ENCODE measurements around the gene ACBD6.
A peak's percentile ranks its signal among the peaks of the same experiment; 100 is the strongest.

ACBD6 gene

DNA sequence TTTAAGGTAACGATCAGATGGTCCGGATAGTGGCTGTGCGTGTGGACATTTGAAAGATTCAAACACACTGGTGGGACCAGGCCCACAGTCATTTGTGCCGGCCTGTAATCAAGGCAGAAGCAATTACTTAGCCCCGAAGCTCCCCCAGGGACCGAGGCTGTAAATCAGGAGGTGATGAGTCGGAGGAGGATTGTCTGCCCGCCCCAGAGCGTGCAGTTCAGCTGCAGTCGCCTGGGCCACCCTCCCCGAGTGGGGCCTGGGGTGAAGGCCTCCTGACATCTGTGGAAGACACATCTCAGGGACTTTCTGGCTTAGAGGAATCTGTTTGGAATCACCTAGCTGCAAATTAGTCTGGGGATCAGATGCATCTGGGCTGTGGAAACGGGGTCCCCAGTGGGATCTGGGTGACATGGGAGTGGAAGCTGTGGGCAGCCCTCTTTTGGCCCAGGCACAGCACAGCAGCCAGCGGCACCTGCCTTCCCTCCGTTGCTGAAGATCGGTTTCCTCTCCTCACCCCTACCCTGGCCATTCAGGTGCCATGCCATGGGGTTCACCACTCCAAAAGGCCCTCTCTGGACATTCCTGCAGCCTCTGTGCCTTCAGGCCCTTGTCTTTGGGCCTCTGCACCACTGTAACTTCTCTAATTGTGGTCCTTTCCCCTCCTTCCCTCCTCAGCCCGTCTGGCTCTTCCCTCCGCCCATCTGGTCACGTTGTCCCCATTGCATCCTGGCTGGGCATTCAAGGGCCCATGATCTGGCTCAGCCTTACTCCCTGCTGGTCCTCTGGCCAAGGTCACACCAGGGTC, 246.6 kb downstream of the ACBD6 start:
- no peak for DNase-seq (ENCODE audit: low spot score)

DNA sequence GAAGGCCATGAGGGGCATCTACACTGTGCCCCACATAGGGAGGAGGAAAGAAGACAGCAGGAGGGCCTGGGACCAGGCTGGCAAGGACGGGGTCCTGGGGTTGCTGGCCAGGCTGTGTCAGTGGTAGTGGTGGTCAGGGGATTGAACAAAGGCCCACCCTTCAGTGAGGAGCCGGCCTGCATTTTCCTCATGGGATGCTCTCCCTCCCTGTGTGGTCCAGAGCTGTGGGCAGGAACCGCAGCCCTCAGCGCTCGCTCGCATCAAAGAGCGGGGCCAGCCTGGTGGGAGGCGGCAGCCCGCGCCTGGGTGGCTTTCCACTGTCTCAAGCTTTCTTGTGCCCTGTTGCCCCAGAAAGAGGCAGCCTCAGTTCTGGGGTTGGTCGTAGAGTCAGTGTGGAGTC, 247.5 kb downstream of the ACBD6 start:
- no peak for DNase-seq (ENCODE audit: low spot score)

DNA sequence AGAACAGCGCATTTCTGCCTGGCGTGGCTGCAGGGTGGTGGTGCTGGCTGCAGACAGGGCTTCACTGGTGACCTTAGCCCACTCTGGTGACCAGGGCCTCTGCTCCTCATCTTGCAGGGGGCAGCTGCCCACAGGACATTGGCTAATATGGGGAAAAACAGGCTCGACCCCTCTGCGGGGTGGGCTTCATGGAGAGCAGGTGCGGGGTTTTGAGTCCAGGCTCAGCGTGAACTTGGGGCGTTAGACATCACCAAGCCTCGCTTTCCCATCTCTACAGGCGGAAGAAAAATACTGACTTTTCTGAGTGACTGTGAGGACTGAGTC, 247.9 kb downstream of the ACBD6 start:
- DNase-seq (ENCODE audit: low spot score) = no peak

DNA sequence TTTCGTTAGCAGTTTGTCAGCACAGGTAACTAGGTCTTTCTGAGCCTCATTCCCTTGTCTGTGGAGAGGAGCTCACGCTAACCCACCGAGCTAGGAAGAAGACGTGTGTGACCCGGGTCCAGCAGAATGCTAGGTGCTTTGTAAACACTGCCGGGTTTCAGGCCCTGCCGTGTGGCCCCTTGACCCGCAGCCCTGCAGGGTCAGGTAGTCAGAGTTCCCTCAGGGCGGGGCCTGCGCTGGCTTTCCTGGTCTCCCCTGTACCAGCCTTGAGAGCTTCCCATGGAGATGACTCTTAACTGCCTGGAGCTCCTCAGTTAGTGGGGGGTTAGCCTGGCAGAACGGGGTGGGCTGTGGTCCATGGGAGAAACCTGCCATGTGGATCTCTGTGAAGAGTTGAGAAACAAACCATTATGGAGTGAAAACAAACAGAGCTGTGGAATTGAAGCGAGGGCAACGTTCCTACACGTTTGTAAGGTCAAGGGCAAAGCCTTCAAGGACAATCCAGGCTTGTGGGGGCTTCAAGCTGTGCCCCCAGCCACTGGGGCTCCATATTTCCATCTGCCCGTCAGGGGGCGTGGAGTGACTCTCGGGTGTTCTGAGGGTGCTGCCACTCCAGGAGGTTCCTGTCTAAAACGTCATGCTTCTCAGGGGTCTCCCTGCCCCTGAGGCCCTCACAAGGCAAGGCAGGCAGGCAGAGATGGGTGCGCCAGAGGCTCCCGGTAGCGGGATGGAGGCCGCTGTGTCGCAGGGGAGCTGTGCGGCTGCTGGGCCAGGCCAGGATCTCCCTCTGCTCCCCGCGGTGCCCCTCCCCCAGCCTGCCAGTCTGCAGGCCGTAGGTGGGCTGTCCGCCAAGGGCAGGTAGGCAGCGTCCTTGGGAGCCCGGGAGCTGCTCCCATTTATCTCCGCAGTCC, 248.5 kb downstream of the ACBD6 start:
- no peak for DNase-seq (ENCODE audit: low spot score)

DNA sequence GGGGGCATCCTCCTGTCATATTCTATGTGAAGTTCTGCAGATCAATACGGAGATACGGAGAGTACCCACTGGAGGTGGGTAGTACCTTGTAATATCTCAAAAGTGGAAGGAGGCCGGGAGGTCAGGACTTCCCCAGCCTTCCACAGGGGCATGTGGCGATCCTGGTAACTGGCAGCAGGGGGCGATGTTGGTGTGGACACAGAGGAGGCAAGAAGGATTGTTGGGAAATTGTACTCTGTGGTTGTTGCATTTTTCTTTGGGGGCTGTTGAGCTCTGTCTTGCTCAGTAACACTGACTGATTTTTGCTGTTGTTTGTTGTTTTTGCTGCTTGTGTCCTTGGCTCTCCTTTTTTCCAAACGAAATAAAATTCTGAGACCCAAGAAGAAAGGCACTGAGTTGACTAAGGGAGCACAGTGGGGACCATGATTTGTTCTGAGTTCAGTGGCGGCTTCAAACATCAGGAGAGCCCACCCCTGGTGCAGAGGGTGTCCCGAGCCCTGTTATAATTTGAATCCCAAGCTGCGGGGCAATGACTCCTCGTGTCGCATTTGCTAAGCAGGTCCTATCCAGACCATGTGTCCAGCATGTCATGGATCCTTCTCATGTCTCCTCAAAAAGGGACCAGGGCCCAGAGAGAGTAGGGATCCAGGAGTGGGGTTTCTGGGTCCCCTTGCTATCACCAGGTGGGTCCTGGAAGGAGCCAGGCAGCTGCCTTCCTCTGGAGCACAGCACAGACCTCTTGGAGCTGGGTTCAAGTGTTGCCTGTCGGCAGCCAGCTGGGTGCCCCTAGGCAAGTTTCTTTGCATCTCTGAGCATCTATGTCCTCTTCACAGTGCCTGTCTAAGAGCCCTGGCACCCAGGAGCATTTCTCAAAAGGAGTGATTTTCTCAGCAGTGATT, 249.5 kb downstream of the ACBD6 start:
- DNase-seq (ENCODE audit: low spot score) = peak; percentile 81

DNA sequence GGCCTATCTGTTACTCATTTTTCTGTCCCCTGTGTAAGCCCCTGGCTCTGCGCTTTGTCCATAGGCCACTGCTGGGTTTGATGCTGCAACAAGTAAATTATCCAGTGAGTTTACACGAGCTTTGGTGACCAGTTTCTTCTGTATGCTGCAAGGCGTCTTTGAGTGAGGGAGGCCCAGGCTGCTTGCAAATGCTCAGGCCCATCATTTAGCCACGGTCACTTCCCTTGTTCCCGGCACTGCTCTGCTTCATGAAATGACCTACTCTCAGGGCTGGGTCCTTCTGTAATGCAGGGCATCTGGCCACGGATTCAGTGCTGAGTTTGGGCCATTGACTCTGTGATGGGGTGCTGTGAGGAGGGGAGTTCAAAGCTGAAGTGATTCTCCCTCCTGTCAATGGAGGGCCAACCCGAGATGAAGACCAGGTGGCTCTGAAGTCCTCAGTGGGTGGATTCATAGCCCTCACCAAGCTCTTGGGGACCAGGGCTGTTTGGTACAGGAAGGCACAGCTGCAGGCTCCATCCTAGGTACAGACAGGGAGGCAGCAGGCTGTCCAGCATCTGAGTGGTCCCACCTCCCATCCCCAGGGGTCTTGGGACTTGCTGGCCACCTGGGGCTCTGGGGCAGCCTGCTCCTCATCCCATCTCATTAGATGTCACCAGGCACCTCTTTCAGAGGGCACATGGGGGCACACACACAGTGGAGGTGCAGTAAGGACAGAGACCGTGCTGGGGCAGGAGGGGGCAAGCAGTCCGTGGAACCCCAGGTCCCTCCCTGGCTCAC, 250.7 kb downstream of the ACBD6 start:
- DNase-seq (ENCODE audit: low spot score) = no peak

DNA sequence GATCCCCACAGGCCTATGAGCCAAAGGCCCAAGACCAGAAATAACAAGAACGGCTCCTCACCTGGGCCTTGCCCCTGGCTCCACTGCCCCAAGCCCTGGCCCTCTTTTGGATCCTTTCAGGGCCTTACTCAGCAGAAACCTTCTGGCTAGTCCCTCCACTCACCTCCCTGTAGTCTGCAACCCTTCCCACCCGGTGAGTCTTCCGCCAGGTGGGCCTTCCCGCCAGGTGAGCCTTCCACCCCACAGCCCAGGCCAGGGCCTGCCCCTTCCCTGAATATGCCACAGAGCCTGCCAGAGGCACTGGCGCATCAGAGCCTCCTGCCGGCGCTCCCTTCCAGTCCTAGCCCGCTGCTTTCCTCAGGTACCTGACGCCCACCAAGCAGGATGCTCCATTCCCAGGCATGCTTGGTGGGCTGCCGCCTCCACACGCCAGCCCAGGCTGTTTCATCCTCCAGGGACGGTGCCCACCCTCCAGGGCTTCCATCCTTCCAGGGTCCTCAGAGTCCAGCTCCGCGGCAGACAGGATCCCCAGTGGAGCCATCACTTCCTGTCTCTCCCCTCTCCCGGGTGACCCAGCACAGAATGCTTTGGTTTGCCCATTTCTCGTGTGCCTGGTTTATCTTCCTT, 251.4 kb downstream of the ACBD6 start:
- no peak for DNase-seq (ENCODE audit: low spot score)

DNA sequence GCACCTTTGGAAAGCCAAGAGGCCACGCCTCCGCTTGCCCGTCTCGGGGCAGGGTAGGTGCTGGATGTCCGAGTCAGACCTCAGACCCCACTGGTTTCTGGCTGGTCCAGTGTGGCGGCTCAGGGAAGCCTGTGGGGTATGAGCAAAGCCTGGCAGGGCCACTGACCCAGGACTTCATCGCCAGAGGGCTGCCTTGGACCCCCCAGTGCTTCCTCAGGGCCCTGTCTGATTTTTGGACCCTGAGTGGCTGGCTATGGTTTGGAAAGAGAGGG, 251.9 kb downstream of the ACBD6 start:
- no peak for DNase-seq (ENCODE audit: low spot score)

DNA sequence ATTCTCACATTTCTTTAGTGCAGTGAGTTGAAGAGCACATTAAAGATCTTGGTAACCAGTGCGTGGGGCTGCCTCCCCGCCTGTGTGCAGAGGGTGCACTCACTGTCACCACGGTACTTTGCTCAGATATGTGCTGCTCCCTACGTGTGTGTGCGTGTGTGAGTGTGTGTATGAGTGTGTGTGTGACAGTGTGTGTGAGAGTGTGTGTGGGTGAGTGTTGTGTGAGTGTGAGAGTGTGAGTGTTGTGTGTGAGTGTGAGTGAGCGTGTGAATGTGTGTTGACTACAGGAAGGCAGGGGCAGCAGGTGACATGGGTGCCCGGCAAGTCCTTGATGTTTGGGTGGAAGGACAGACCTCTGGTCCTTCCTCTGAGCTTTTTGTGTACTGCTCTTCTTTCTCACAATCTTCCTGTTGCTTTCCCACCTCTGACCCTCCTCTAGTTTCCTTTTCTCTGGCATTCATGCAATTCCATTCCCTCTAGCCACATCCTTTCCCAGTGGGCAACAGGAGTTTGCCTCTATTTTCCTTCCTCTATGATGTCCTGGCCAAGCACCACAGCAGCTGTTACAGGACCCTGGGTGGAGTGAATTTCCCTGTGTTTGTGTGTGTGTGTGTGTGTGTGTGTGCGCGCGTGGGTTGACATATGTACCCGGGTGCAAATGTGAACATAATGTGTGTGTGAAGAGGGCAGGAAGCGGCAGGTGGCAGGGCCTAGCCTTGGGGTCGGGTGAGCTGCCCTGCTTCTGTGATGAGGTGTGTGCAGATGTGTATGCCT, 252.5 kb downstream of the ACBD6 start:
- no peak for DNase-seq (ENCODE audit: low spot score)

DNA sequence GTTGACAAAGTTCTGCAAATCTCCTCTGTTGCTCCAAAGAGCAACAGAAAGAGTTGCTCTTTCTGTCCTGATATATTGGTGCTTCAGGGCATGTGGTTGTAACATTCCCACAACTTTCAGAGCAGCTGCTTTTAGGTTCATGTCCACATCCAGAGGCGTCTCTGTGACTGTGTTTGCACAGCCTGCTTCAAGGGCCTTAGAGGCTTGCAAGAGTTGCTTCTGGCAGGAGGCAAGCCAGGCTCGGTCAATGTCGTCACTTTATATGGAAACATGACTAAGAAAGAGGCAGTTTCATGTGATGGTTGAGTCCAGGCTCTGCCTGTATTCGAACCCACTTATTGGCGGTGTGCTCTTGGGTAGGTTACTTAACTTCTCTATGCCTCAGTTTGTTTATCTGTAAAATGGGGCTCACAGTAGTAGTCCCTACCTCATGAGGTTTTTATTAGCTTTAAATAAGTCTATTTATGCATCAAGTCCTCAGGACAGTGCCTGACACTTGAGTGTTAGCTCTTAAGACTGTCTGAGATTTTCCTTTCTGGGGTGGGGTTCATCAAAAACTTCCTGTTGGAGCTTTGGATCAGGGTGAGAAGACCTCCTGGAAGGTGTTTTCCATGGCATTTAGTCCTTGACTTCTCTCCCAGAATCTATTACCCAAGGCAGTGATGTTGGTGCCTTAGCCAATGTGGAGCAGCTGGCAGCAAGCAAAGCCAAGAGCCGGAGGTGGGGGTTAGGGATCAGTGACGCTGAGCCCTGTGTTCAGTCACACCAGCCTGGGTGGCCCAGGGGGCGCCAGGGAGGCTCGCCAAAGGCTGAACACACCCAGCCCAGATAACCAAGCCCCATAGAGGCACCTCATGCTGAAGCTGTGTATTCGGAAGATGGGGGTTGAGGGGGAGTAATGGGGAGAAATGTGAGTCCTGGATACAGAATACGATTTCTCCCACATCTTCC, 253.4 kb downstream of the ACBD6 start:
- DNase-seq (ENCODE audit: low spot score) = no peak

DNA sequence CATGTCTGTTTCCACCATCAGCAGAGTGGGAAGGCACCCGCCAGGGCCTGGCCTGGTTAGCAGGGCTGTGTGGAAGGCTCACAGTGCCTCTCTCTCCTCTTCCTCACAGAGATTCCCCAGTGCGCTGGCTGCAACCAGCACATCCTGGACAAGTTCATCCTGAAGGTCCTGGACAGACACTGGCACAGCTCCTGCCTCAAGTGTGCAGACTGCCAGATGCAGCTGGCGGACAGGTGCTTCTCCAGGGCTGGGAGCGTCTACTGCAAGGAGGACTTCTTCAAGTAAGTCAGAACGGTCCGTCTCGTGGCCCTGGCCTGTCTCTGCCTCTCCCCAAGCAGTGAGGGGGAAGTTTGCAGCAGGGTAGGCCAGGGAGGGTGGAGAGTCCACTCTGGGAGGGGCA, 254.2 kb downstream of the ACBD6 start:
- no peak for DNase-seq (ENCODE audit: low spot score)

DNA sequence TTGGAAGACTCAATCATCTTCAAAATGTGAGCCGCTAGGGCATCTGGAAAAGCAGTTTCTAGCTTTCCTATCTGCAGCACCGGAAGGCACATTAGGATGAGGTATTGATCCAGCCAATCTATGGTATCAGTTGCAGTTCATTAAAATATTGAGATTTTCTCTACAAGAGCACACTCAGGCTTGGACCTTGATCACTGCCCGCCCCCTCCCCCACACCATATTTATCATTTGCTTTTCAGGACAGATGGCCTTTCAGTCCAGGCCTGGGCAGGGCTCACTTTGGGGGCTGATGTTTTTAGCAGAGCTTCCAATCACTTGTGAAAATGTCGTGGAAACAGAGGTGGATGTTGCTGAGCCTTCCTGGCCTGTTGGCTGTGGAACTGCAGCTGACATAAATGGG, 254.8 kb downstream of the ACBD6 start:
- no peak for DNase-seq (ENCODE audit: low spot score)

DNA sequence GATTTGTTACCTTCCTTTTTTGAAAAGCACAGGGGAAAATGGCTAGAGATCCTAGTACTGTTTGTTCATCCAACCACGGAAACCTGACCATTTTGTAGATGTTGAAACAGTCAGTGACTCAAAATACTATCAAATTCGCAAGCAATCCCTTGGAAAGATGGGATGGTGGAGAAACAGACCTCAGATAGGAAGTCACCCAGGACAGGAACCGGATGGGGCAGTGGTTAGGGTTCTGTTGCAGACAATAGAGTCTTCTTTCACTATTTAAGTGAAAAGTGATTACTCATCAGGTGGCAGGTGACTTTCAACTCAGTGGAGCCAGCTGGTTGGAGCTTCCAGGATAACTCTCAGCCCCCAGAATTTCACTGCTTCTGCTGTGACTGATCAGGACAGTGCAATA, 255.3 kb downstream of the ACBD6 start:
- no peak for DNase-seq (ENCODE audit: low spot score)

DNA sequence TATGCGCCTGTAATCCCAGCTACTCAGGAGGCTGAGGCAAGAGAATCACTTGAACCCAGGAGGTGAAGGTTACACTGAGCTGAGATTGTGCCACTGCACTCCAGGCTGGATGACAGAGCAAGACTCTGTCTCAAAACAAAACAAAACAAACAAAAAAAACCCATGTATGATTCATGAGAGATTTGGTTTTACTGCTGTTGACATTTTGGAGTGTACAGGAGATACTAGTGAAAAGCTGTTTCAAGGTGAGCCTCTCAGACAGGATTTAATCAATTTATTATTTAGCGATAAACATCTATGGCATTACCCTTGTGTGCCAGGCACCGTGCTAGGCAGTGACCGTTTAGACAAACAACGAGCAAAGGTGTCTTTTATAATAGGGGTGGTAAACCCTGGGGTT, 255.8 kb downstream of the ACBD6 start:
- no peak for DNase-seq (ENCODE audit: low spot score)

DNA sequence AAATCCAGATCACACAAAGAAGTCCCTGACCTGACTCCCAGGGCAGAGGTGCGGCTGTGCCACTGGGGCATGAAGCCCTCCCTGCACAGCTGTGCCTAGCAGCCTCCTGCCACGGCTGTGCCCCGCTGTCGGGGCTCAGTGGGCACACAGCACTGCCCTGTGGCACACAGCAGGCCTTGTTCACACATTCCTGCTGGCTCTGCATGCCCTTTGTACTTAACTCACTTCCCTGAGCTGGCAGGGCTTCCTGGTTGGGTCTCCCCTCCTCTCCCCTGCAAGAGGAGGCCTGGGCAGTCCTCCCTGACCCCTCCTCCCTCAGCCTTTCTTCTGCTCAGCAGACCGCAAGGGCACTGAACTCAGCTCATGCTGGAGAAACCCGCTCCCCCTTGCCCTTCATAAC, 257.5 kb downstream of the ACBD6 start:
- DNase-seq (ENCODE audit: low spot score) = no peak

DNA sequence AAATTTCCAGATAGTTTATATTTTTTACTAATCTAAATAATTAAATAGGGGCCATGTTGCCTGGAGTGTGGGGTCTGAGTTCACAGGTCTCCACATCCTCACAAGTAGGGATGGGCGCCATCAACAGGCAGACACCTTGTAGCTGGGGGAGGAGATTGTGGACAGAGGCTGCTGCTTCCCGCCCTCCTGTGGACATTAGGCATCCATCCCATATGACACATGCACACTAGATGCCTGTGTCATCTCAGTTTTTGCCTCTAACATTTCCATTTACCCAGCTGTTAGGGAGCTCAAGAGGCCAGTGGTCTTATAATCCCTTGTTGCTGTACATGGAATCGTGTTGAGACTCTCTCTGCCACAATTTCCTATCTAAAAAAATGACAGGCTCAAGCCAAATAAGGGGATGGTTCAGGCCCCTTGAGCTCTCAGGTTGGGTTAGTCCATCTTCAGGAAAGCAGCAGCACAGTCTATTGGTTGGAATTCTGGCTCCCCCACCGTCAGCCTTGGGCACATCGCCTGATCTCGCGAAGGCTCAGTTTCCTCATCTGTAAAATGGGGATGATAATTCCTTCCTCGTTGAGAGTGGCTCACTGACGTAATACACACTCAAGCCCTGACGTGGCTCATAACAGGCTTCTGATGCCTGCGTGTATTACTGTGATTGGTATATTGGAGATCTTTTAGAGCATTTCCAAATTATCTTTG, 258.7 kb downstream of the ACBD6 start:
- no peak for DNase-seq (ENCODE audit: low spot score)

DNA sequence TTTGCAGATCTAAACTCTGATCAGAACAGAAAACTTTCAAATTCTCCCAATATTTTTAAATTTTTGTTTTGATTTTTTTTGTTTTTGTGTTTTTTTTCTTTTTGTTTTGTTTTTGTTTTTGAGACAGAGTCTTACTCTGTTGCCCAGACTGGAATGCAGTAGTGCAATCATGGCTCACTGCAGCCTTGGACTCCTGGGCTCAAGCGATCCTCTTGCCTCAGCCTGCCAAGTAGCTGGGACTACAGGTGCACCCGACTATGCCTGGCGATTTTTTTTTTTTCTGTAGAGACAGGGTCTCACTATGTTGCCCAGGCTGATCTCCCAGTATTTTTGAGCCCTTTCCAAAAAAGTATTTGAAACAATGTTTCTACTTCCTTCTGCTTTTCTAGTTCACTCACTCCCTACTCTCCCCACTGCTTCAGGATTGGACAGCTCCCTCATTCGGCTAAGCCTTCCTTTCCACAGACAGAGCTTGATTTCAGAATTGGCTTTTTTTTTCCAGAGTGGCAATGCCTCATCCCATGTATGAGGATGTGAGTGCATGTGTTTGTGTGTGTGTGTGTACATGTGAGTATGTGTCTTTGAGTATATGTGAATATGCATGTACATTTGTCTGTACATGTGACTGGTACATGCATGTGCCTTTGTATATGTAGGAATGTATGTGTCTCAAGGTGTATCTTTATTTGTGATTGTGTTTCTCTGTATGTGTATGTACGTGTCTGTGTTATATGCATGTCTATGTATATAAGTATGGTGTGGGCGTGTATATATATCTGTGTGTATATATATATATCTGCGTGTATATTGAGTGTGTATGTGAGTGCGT, 260.4 kb downstream of the ACBD6 start:
- peak; percentile 50 for DNase-seq (ENCODE audit: low spot score)
